WTC11 (cell line): ENCODE results near the gene PLPPR3.
"Not testable (repeated sequence)": the region's sequence is repeated elsewhere in the genome, so short reads cannot be mapped to it uniquely, and the experiment has no call there.

Experiments
- ATF3 ChIP-seq: sonication (generic); formaldehyde crosslinking; conservative IDR thresholded peaks from 2 replicates; pipeline ENCODE4 v1.8.1; 2022; ENCODE audit warnings: mild to moderate bottlenecking, missing genetic modification reagents
- CTCF ChIP-seq: fragments of 200-600 bp; IDR thresholded peaks from 2 replicates; pipeline ENCODE4 v1.8.0; 2022; ENCODE audit warnings: antibody characterized with exemption
- MAX ChIP-seq: sonication (generic); formaldehyde crosslinking; IDR thresholded peaks from 2 replicates; pipeline ENCODE4 v1.8.0; 2022; ENCODE audit warnings: mild to moderate bottlenecking, missing genetic modification reagents
- NR2C2 ChIP-seq: sonication (generic); formaldehyde crosslinking; IDR thresholded peaks from 2 replicates; pipeline ENCODE4 v1.8.0; 2022; ENCODE audit warnings: mild to moderate bottlenecking, missing genetic modification reagents
- SP1 ChIP-seq: sonication (generic); formaldehyde crosslinking; conservative IDR thresholded peaks from 2 replicates; pipeline ENCODE4 v1.8.1; 2022; ENCODE audit warnings: missing genetic modification reagents
- TEAD4 ChIP-seq: sonication (generic); formaldehyde crosslinking; IDR thresholded peaks from 2 replicates; pipeline ENCODE4 v1.8.0; 2022; ENCODE audit warnings: mild to moderate bottlenecking, missing genetic modification reagents
- ZNF138 ChIP-seq: sonication (generic); formaldehyde crosslinking; conservative IDR thresholded peaks from 2 replicates; pipeline ENCODE4 v1.8.1; 2022; ENCODE audit warnings: mild to moderate bottlenecking, moderate library complexity, missing genetic modification reagents
- ZNF232 ChIP-seq: sonication (generic); formaldehyde crosslinking; IDR thresholded peaks from 2 replicates; pipeline ENCODE4 v1.8.0; 2022; ENCODE audit warnings: mild to moderate bottlenecking, missing genetic modification reagents

GRCh38 chr19:820212-820611 is 1.5 kb downstream of the PLPPR3 start:
- not testable (repeated sequence) for TF ChIP-seq ATF3 (CRISPR knock-in tag); MAX; NR2C2 (CRISPR knock-in tag); CTCF; SP1 (CRISPR knock-in tag); ZNF232; ZNF138 (CRISPR knock-in tag); TEAD4
